ENCODE data around the gene VWA8. TPM values are rescaled to one million over a fixed set of nuclear protein-coding genes. Genes with fewer than 3 reads are reported as not detected.

The VWA8 gene
- total RNA-seq, 5 donors from 2014 or later (not counting 1 experiment from before 2014, with no cell fraction given) = 17.8 to 27.1 (median 22.9) TPM

DNA sequence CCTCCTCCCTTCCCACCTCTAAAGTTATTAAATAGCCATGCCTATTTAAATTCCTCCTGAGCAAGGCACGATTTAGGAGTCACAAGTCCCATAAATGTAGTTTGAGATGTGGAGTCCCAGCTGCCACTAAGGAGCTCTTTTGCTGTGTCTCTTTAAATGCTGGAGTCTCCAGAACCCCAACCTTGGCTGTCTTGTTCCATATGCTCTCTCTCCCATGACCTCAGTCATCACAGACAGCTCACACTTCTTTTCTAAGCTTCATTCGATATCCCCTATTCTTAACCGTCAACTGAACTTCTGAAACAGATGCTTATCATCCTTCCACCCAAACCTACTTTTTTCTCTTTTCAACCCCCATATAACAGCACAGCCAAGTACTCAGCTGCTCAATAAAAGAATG lies 197.1 kb downstream of the VWA8 start:
- no peak overlapping the region for H3K4me3 Mint-ChIP-seq
- POLR2A ChIA-PET = no interaction called here
- no peak overlapping the region for H3K27ac Mint-ChIP-seq
- H3K9me3 Mint-ChIP-seq = no peaks in the 10 kb centered on the region
- peaks cover 10 to 27% (median 22%) of the 10 kb centered on the region in 3 donors for H3K4me1 Mint-ChIP-seq
- 88% methylated on average over 2 of the region's 3 CpGs for WGBS (ENCODE audit: insufficient coverage)
- H3K36me3 Mint-ChIP-seq = peaks cover 49% of the 10 kb centered on the region
- DNase-seq (no peak), ATAC-seq (replicated peaks in 1 of 4) (no peak)
- no peaks in the 10 kb centered on the region for H3K27me3 Mint-ChIP-seq
- CTCF ChIA-PET = no interaction called here
- no peaks in the 10 kb centered on the region for H3K27me3 ChIP-seq (replicated peaks in 1 of 2; ENCODE audit: control insufficient read depth in 2 of 2, extremely low read depth in 1 of 2, insufficient read depth in 2 of 2, low read length in 1 of 2)
- H3K36me3 ChIP-seq (ENCODE audit: control insufficient read depth in 2 of 2, extremely low read depth in 1 of 2, insufficient read depth in 1 of 2, low read length in 1 of 2) = peaks cover 0 to 6% of the 10 kb centered on the region in 2 donors
- H3K4me3 ChIP-seq (ENCODE audit: control insufficient read depth in 1 of 2, extremely low read depth in 1 of 2, low read length in 1 of 2) = no peak overlapping the region
- H3K9me3 ChIP-seq = no peaks in the 10 kb centered on the region
- H3K4me1 ChIP-seq (ENCODE audit: control insufficient read depth in 1 of 2, extremely low read depth in 1 of 2, insufficient read depth in 2 of 2, low read length in 2 of 2) = peaks cover 0 to 8% of the 10 kb centered on the region in 2 experiments
- no peak overlapping the region for H3K27ac ChIP-seq (ENCODE audit: low read length)

- peaks cover 49% of the 10 kb centered on the region for H3K36me3 Mint-ChIP-seq
- ATAC-seq (replicated peaks in 1 of 4) (no peak), DNase-seq (no peak)
- no peaks in the 10 kb centered on the region for H3K9me3 ChIP-seq
- H3K9me3 Mint-ChIP-seq = no peaks in the 10 kb centered on the region
- WGBS (ENCODE audit: insufficient coverage) = 90% methylated on average over 2 of the region's 5 CpGs
- no peak overlapping the region for H3K27ac ChIP-seq (ENCODE audit: low read length)
- H3K4me1 ChIP-seq (ENCODE audit: control insufficient read depth in 1 of 2, extremely low read depth in 1 of 2, insufficient read depth in 2 of 2, low read length in 2 of 2) = peaks cover 0 to 8% of the 10 kb centered on the region in 2 experiments
- no peak overlapping the region for H3K4me3 Mint-ChIP-seq
- peaks cover 10 to 27% (median 22%) of the 10 kb centered on the region in 3 donors for H3K4me1 Mint-ChIP-seq
- H3K27ac Mint-ChIP-seq = no peak overlapping the region
- H3K36me3 ChIP-seq (ENCODE audit: control insufficient read depth in 2 of 2, extremely low read depth in 1 of 2, insufficient read depth in 1 of 2, low read length in 1 of 2) = peaks cover 0 to 6% of the 10 kb centered on the region in 2 donors
- POLR2A ChIA-PET = no interaction called here
- no peak overlapping the region for H3K4me3 ChIP-seq (ENCODE audit: control insufficient read depth in 1 of 2, extremely low read depth in 1 of 2, low read length in 1 of 2)
- H3K27me3 Mint-ChIP-seq = no peaks in the 10 kb centered on the region
- H3K27me3 ChIP-seq (replicated peaks in 1 of 2; ENCODE audit: control insufficient read depth in 2 of 2, extremely low read depth in 1 of 2, insufficient read depth in 2 of 2, low read length in 1 of 2) = no peaks in the 10 kb centered on the region
- CTCF ChIA-PET = interaction anchor here in 1 of 2 donors (0.6 kb wide), 1 partner anchor 211 kb away, joined by 3 read pairs; no protein-coding TSS in a partner anchor
Observed at GRCh38 chr13:41762796-41763195, 198.1 kb downstream of the VWA8 start.

DNA sequence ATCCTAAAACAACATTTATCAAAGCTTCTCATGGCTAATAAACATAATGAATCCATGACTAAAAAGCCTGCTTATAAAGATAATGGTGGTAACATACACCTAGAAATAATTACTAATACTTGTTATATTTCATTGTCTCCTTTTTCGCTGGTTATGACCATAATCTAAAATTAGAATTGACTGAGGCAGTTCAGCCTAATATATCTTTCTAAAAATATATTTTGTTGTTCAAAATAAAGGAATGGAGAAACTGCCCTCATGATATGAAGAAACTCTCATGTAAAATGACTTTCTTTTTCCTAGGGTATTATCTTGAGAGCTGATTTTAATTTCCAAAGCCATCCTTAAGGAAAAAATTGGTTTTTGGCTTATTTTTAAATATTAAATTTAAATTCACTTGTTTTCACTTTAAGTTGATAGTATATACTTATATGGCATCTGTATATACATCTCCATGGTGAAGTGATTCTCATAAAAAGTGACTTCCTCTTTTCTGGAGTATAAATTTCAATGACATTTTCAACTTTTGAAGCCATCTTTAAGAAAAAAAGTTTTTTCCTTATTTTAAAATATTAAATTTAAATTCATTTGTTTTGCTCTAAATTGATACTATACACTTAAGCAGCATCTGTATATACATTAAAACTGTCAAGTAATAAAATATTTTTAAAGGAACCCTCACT lies 204.6 kb downstream of the VWA8 start:
- H3K4me3 ChIP-seq (ENCODE audit: control insufficient read depth in 1 of 2, extremely low read depth in 1 of 2, low read length in 1 of 2) = no peak overlapping the region
- Mint-ChIP-seq H3K36me3 (peaks cover 58% of the 10 kb centered on the region), H3K9me3 (peaks cover 0 to 5% (median 2%) of the 10 kb centered on the region in 3 donors), H3K4me3 (no peak overlapping the region), H3K4me1 (no peaks in the 10 kb centered on the region), H3K27ac (no peak overlapping the region), H3K27me3 (no peaks in the 10 kb centered on the region)
- ChIA-PET CTCF (no interaction called here), POLR2A (no interaction called here)
- no CpG with 5 or more reads among the region's 1 CpG for WGBS (ENCODE audit: insufficient coverage)
- no peak overlapping the region for H3K27ac ChIP-seq (ENCODE audit: low read length)
- ATAC-seq (replicated peaks in 1 of 4) (no peak), DNase-seq (no peak)
- no peaks in the 10 kb centered on the region for H3K27me3 ChIP-seq (replicated peaks in 1 of 2; ENCODE audit: control insufficient read depth in 2 of 2, extremely low read depth in 1 of 2, insufficient read depth in 2 of 2, low read length in 1 of 2)
- H3K9me3 ChIP-seq = no peaks in the 10 kb centered on the region
- no peaks in the 10 kb centered on the region for H3K36me3 ChIP-seq (ENCODE audit: control insufficient read depth in 2 of 2, extremely low read depth in 1 of 2, insufficient read depth in 1 of 2, low read length in 1 of 2)
- H3K4me1 ChIP-seq (ENCODE audit: control insufficient read depth in 1 of 2, extremely low read depth in 1 of 2, insufficient read depth in 2 of 2, low read length in 2 of 2) = no peaks in the 10 kb centered on the region

GRCh38 chr13:41751734-41752445 lies 209.0 kb downstream of the VWA8 start:
- Mint-ChIP-seq H3K4me3 (no peak overlapping the region), H3K4me1 (no peaks in the 10 kb centered on the region), H3K27me3 (no peaks in the 10 kb centered on the region), H3K36me3 (peaks cover 73% of the 10 kb centered on the region), H3K9me3 (peaks cover 0 to 10% (median 2%) of the 10 kb centered on the region in 3 donors), H3K27ac (no peak overlapping the region)
- ATAC-seq (replicated peaks in 1 of 4) (no peak), DNase-seq (no peak)
- WGBS (ENCODE audit: insufficient coverage) = 100% methylated on average over 1 of the region's 3 CpGs
- Histone ChIP-seq H3K4me1 (ENCODE audit: control insufficient read depth in 1 of 2, extremely low read depth in 1 of 2, insufficient read depth in 2 of 2, low read length in 2 of 2) (no peaks in the 10 kb centered on the region), H3K4me3 (ENCODE audit: control insufficient read depth in 1 of 2, extremely low read depth in 1 of 2, low read length in 1 of 2) (no peak overlapping the region), H3K27ac (ENCODE audit: low read length) (no peak overlapping the region), H3K27me3 (replicated peaks in 1 of 2; ENCODE audit: control insufficient read depth in 2 of 2, extremely low read depth in 1 of 2, insufficient read depth in 2 of 2, low read length in 1 of 2) (no peaks in the 10 kb centered on the region), H3K36me3 (ENCODE audit: control insufficient read depth in 2 of 2, extremely low read depth in 1 of 2, insufficient read depth in 1 of 2, low read length in 1 of 2) (peaks cover 0 to 3% of the 10 kb centered on the region in 2 donors), H3K9me3 (no peaks in the 10 kb centered on the region)
- ChIA-PET POLR2A (no interaction called here), CTCF (no interaction called here)

DNA sequence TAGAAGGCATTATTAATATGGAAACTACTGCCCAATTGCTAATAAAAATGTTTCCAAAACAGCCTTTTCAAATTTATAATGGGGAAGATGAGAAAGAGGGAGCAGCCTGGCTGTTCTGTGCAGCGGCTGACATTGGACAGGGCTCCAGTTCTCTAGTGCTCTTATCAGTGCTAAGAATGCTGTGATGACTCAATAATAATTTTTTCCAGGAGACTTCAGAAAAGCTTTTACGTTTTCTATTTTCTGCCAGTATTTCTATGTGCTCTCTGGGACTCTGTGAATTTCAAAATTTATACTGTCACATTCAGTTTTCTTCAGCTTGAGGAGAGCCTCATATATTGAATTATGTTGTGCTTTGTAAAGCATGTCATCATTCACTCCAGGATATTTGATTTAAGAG lies 209.6 kb downstream of the VWA8 start:
- Mint-ChIP-seq H3K4me3 (no peak overlapping the region), H3K27ac (no peak overlapping the region), H3K4me1 (no peaks in the 10 kb centered on the region), H3K9me3 (peaks cover 0 to 10% (median 2%) of the 10 kb centered on the region in 3 donors), H3K36me3 (peaks cover 79% of the 10 kb centered on the region), H3K27me3 (no peaks in the 10 kb centered on the region)
- DNase-seq = no peak
- Histone ChIP-seq H3K4me3 (ENCODE audit: control insufficient read depth in 1 of 2, extremely low read depth in 1 of 2, low read length in 1 of 2) (no peak overlapping the region), H3K9me3 (no peaks in the 10 kb centered on the region), H3K27me3 (replicated peaks in 1 of 2; ENCODE audit: control insufficient read depth in 2 of 2, extremely low read depth in 1 of 2, insufficient read depth in 2 of 2, low read length in 1 of 2) (no peaks in the 10 kb centered on the region), H3K27ac (ENCODE audit: low read length) (no peak overlapping the region), H3K4me1 (ENCODE audit: control insufficient read depth in 1 of 2, extremely low read depth in 1 of 2, insufficient read depth in 2 of 2, low read length in 2 of 2) (no peaks in the 10 kb centered on the region), H3K36me3 (ENCODE audit: control insufficient read depth in 2 of 2, extremely low read depth in 1 of 2, insufficient read depth in 1 of 2, low read length in 1 of 2) (peaks cover 0 to 3% of the 10 kb centered on the region in 2 donors)
- no CpG with 5 or more reads among the region's 2 CpGs for whole genome bisulfite sequencing (ENCODE audit: insufficient coverage)
- ChIA-PET CTCF (no interaction called here), POLR2A (no interaction called here)
- no peak for ATAC-seq (replicated peaks in 1 of 4)

DNA sequence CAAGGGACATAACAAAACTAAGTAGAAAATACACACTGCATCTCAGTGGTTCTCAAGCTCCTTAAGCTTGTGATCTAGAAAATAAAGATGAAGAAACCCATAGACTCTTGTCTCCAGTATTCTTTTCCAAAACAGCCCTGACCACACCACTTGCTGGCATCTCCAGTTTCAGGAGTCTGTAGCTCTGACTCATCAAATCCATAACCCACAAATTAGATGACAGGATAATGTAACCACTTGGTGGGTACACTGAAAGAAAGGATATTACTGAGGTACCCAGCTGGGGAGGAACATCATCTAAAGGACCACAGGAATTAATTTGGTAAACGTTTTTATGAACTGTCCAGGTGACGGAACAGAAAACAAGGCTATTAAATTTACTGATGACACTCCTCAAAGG lies 214.7 kb downstream of the VWA8 start:
- Mint-ChIP-seq H3K27me3 (no peaks in the 10 kb centered on the region), H3K4me1 (no peaks in the 10 kb centered on the region), H3K9me3 (peaks cover 0 to 5% (median 0%) of the 10 kb centered on the region in 3 donors), H3K4me3 (no peak overlapping the region), H3K36me3 (peaks cover 74% of the 10 kb centered on the region), H3K27ac (no peak overlapping the region)
- ATAC-seq (replicated peaks in 1 of 4) = no peak
- DNase-seq = no peak
- H3K36me3 ChIP-seq (ENCODE audit: control insufficient read depth in 2 of 2, extremely low read depth in 1 of 2, insufficient read depth in 1 of 2, low read length in 1 of 2) = peaks cover 0 to 3% of the 10 kb centered on the region in 2 donors
- ChIA-PET POLR2A (no interaction called here), CTCF (interaction anchor here in 1 of 2 donors (0.8 kb wide), 1 partner anchor 1132 kb away, joined by 3 read pairs; no protein-coding TSS in a partner anchor)
- no peak overlapping the region for H3K27ac ChIP-seq (ENCODE audit: low read length)
- WGBS (ENCODE audit: insufficient coverage) = 50% methylated on average over 1 of the region's 2 CpGs
- H3K27me3 ChIP-seq (replicated peaks in 1 of 2; ENCODE audit: control insufficient read depth in 2 of 2, extremely low read depth in 1 of 2, insufficient read depth in 2 of 2, low read length in 1 of 2) = no peaks in the 10 kb centered on the region
- no peaks in the 10 kb centered on the region for H3K9me3 ChIP-seq
- H3K4me1 ChIP-seq (ENCODE audit: control insufficient read depth in 1 of 2, extremely low read depth in 1 of 2, insufficient read depth in 2 of 2, low read length in 2 of 2) = no peaks in the 10 kb centered on the region
- no peak overlapping the region for H3K4me3 ChIP-seq (ENCODE audit: control insufficient read depth in 1 of 2, extremely low read depth in 1 of 2, low read length in 1 of 2)

Data from T-cell (primary cell).